ENCODE data around the gene LTBR.

The LTBR gene

DNA sequence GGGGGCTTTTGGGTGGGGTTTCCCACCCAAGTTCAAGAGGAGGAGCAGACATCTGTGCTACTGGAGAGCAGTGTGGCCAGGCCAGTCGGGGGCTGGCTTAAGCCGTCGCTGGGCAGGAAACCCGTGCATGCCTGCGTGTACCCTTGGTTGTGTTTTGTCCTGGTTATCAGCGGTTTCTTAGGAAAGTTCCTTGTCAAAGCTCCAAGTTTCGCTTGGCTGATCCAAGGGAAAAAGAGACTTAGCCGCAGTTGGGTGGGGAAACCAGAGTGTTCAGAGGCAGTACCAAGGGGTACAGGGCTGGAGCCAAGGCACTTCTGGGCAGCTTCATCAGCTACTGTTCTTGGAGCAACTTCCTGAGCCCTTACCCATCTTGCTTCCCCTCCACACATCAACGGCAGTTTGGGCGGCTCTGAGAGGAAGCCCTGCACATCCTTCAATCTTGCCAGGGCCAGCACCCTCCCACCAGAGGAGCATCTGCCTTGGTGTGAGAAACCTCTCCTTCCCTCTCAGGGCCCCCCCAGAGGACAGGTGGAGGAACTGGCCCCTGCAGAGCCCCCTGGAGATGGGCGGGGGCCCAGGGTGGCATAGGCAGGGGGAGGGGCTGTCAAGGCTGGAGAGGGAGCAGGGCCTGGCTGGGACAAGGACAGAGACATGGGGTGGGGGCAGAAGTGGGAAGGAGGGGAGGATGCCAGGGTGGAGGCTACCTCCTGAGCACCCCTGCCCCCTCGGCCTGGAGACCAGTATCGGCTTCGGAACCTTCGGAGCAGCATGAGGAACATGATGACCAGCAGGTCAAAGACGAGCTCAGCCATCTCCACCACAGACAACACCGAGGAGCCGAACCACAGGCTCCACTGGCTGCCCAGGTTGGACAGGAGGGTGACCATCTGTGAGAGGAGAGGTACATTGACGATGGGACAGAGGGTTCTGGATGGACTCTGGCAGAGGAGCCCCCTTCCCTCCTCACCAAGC, 36.3 kb upstream of the LTBR start:
- no peak for DNase-seq

- DNase-seq: no peak
These were observed 32.3 kb upstream of the LTBR start for GRCh38 chr12:6351622-6352021.

DNA sequence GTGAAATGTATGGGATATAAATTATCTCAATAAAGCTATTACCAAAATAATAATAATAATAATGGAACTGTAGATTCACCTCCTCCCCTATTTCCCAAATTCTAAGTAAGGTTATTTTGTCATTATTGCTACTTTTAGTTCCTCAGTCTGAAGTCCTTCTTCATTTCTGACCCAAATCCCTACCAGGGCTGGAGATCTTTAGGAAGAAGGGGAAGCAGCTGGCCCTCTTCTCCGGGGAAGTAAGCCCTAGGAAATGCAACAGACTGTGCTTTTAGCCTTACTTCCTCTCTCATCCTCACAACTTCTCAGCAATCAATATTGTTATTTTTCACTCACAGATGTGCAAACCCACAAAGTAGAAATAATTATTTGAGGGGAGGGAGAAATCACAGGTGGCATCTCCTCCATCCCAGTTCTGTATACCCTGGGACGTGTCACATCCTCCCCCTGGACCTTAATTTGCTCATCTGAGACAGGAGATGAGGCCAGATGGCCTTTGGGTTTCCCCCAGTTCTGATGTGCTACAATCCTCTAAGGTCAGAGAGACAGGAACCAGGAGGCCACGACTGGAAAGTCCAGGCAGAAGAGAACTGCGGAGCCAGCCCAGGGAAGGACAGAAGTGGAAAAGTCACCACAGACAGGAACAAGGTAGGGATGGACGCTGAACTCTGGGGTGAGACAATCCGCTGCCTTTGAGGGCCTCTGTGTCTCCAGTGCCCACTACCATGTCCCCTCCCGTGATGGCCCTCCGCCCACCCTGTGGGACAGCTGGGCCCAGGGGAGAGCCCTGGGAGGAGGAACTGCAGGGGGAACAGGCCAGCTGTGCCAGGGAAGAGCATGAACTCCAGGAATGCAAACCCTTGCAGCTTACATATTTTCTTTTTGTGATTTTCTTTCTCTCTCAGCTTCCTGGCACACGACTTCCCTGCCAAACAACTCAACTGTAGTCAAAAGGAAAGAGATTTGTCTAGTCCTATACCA, 31.5 kb upstream of the LTBR start:
- no peak for DNase-seq

DNA sequence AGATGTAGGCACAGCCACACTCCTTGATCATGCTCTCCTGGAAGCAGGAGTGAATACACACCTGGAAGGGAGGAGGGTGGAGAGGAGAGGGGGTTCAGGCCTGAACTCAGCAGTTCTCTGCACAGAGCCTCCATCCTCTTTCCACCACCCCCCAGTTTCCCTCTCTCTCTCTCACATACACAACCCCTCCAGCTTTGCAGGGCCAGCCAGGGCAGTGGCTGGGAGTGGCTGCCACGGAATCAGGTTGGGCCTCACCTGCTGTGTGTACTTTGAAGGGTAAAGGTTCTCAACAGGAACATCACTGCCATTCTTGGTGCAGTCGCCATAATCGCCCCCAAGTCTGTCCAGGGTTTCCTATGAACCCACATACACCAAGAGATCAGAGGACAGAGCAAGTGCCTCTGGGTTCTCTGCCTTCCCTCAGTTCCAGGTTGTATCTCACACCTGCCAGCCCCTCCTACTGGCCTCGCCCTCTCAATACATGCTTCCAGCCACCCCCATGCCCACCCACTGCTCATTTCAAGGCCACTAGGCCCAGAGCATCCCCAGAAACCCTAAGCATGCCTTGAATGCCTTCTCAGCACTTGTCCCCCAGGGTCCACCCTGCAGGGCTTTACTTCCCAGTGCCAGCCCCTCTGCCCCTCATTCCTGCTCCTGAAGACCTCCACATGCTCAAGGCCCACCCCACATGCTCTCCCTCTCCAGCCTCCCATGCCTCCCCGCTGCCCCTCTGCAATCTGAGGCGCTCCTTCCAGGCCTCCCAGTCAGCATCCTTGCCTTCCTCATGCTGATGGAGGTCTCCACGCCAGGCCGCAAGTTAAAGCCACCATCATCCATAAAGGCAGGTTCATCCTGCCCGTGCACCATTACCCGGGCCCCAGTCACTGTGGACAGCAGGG, 29.2 kb upstream of the LTBR start:
- DNase-seq: no peak

- no peak for DNase-seq
These were observed 28.2 kb upstream of the LTBR start for GRCh38 chr12:6355491-6356373.

DNA sequence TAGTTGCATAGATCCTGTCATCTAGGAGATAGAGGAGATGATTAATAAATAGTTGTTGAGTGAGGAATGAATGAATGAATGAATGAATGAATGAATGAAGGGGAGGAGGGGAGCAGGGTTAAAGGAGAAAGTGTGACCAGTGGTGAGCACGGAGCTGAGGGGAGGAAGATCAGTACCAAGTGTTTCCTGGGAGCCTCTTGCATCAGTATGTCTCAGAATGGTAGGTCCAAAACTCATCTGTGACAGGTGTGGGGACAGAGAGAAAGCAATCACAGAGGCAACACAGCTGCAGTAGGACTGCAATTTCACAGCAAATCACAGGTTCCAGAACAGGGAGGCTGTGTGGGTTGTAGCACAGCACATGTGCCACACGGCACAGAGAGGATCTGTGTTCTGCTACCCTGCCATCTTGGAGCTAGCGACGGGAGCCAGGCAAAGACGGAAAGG, 27.6 kb upstream of the LTBR start:
- no peak for DNase-seq

DNA sequence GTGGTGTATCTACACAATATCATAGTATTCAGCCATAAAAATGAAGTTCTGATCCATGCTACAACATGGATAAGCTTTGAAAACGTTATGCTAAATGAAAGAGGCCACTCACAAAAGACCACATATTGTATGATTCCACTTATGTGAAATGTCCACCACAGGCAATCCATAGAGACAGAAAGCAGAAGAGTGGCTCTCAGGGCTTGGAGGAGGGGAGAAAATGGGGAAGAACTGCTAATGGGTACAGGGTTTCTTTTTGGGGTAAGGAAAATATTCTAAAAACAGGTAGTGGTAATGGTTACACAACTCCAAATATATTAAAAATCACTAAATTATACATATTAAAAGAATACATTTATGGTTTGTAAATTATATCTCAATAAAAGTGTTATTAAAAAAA, 25.1 kb upstream of the LTBR start:
- no peak for DNase-seq

- no peak for DNase-seq
These were observed 23.8 kb upstream of the LTBR start for GRCh38 chr12:6360080-6360571.

GRCh38 chr12:6360578-6361490, 23.1 kb upstream of the LTBR start:
- no peak for DNase-seq

- DNase-seq: no peak
These were observed 22.1 kb upstream of the LTBR start for GRCh38 chr12:6361834-6362233.

GRCh38 chr12:6362403-6362802, 21.6 kb upstream of the LTBR start:
- DNase-seq: no peak

GRCh38 chr12:6363010-6363329, 21.0 kb upstream of the LTBR start:
- DNase-seq: no peak

GRCh38 chr12:6363330-6364043, 20.5 kb upstream of the LTBR start:
- peak; percentile 75 for DNase-seq

DNA sequence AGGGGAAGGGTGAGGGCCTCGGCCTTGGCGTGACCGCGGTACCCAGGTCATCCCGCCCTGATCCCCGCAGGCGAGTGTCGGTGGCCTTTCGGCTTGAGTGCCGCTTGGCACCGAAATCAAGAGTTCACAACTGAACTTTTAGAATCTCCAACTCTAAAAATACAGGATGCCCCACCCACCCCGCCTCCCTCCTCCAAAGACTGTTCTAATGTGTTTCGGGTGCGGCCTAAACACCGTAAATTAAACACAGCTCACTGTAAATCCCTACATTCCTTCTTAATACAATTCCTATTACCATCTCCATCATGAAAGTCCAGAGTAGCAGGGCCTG, 20.0 kb upstream of the LTBR start:
- DNase-seq: no peak

- peak; percentile 50 for DNase-seq
These were observed 16.6 kb upstream of the LTBR start for GRCh38 chr12:6367065-6367968.

- DNase-seq: peak; percentile 43
These were observed 15.7 kb upstream of the LTBR start for GRCh38 chr12:6367969-6368892.

GRCh38 chr12:6368906-6369525, 14.9 kb upstream of the LTBR start:
- DNase-seq: no peak
